ENCODE measurements around the gene IL1B. TPM values are rescaled to one million over a fixed set of nuclear protein-coding genes. Genes with fewer than 3 reads are reported as not detected.

The IL1B gene
- total RNA-seq (2022; extraction: Qiagen RNA extraction; ENCODE audit: low read depth) = 0.22 to 0.33 TPM in 2 of 5 replicates, not detected in the others

DNA sequence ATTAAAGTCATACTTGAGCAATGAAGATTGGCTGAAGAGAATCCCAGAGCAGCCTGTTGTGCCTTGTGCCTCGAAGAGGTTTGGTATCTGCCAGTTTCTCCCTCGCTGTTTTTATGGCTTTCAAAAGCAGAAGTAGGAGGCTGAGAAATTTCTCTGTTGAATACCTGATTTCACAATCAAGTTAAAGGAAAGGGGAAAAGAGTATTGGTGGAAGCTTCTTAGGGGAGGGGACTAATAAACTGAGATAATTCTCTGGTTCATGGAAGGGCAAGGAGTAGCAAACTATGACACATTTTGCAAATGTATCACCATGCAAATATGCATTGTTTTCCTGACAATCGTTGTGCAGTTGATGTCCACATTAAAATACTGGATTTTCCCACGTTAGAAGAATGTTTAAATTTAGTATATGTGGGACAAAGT, at the start of gene IL1B:
Gene IL1B (minus strand): TSS at position 85 of the 423 bp plus-strand sequence. CDS start 550 bp downstream, outside the sequence.

DNA sequence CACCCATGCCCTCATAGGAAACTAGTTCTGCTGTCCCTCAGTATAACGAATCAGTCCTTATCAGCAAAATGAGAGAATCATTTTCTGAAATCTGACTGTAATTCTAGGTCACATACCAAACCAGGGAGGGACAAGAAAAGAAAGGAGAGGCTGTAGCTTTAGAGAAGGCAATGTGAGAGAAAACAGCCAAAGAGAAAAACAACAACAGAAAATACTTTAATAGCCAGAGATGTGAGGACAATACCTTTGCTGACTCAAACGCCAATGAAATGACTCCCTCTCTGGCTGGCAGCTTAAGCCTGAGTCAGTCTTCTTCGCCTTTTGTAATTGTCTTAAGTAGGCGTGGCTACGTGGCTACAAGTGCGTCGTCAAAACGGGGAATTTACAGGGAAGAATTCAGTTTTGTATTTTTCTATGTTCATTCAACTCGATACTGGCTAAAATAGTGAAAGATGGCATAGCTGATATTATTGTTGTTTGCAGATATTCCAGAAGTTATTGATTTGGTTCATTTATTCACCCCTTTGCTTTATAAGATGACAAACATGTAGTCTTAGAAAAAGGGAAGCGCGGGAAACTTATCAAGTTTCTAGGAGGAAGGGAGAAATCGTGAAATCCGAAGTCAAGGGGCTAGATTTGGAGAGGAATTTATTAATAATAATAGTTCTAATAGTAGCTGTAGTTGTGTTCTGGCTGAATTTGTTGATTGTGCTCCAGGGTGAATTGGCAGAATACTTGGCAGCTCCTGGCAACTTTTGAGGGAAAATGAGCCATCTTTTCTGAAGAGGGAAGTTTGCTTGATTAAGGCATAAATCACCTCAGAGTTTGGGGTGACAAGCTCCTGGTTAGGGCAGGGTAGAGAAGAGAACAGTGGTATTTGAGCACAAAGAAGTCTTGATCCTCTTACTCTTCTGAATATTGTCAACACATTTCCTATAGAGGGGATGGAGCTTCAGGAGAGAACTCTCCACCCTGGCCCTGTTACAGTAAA, 52.1 kb downstream of the IL1B start, which contains the start of gene IL1A:
Gene IL1A (minus strand): TSS at position 295 of the 991 bp plus-strand sequence. CDS start 723 bp downstream, outside the sequence.

Other genes with a start within 250 kb of the IL1B start
- 127 to 149 TPM (median 135 TPM) in 5 replicates for gene SLC20A1, start 190.8 kb downstream of the IL1B start, total RNA-seq (2022; extraction: Qiagen RNA extraction; ENCODE audit: low read depth)
- not detected in 5 replicates for gene NT5DC4, start 115.8 kb downstream of the IL1B start, total RNA-seq (2022; extraction: Qiagen RNA extraction; ENCODE audit: low read depth)
- 10.2 to 20.6 TPM (median 14.9 TPM) in 5 replicates for gene CKAP2L, start 72.2 kb downstream of the IL1B start, total RNA-seq (2022; extraction: Qiagen RNA extraction; ENCODE audit: low read depth)
- 0.07 to 0.37 TPM (median 0.22 TPM) in 3 of 5 replicates, not detected in the others for gene IL1A, start 52.3 kb downstream of the IL1B start, total RNA-seq (2022; extraction: Qiagen RNA extraction; ENCODE audit: low read depth)
- not detected in 5 replicates for gene IL37, start 74.4 kb upstream of the IL1B start, total RNA-seq (2022; extraction: Qiagen RNA extraction; ENCODE audit: low read depth)
- not detected in 5 replicates for gene IL36G, start 141.2 kb upstream of the IL1B start, total RNA-seq (2022; extraction: Qiagen RNA extraction; ENCODE audit: low read depth)
- not detected in 5 replicates for gene IL36A, start 168.7 kb upstream of the IL1B start, total RNA-seq (2022; extraction: Qiagen RNA extraction; ENCODE audit: low read depth)
- 0.15 to 0.37 TPM in 2 of 5 replicates, not detected in the others for gene IL36B, start 216.1 kb upstream of the IL1B start, total RNA-seq (2022; extraction: Qiagen RNA extraction; ENCODE audit: low read depth)
- 0.06 to 0.13 TPM in 2 of 5 replicates, not detected in the others for gene IL36RN, start 222.4 kb upstream of the IL1B start, total RNA-seq (2022; extraction: Qiagen RNA extraction; ENCODE audit: low read depth)
- not detected in 5 replicates for gene IL1F10, start 231.2 kb upstream of the IL1B start, total RNA-seq (2022; extraction: Qiagen RNA extraction; ENCODE audit: low read depth)

Measured in A549 treated with ZK216348 at 1 μM for 4 hours (cell line).